ENCODE measurements around the gene NPIPB6.

DNA sequence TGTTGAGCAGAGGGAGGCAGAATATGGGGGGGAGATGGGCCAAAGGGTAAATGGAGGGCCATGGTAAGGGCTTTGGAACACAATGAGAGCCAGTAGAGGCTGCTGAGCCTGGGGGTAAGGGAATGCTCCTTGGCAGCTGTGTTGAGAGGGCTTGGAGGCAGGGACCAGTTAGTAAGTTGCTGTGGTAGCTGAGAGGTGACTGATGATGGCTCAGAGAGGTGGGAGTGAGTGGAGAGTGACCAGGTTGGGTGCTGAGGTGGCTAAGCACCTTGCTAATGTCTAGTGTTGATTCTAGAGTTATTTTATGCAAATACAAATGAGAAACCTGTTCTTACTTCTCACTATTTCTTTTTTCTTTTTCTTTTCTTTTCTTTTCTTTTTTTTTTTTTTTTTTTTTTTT, 60.2 kb downstream of the NPIPB6 start:
- TF ChIP-seq, protein P1, sequence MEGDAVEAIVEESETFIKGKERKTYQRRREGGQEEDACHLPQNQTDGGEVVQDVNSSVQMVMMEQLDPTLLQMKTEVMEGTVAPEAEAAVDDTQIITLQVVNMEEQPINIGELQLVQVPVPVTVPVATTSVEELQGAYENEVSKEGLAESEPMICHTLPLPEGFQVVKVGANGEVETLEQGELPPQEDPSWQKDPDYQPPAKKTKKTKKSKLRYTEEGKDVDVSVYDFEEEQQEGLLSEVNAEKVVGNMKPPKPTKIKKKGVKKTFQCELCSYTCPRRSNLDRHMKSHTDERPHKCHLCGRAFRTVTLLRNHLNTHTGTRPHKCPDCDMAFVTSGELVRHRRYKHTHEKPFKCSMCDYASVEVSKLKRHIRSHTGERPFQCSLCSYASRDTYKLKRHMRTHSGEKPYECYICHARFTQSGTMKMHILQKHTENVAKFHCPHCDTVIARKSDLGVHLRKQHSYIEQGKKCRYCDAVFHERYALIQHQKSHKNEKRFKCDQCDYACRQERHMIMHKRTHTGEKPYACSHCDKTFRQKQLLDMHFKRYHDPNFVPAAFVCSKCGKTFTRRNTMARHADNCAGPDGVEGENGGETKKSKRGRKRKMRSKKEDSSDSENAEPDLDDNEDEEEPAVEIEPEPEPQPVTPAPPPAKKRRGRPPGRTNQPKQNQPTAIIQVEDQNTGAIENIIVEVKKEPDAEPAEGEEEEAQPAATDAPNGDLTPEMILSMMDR (IDR thresholded peaks at IDR 0.05): no peak
- no peak for TF ChIP-seq POLR2A (IDR thresholded peaks at IDR 0.05)

Measured in adrenal gland (tissue), 5 donors.